Hepatocyte (in vitro differentiated cells): Measurements from ENCODE around the gene KCND2. TPM values are rescaled to one million over a fixed set of nuclear protein-coding genes. Genes with fewer than 3 reads are reported as not detected.

Experiments used
- DNase-seq: peaks from one replicate; pipeline ENCODE4 v3.0.0-alpha.2; 2016; ENCODE audit warnings: low spot score
- H2AFZ ChIP-seq: fragments of 200-600 bp; sonication (generic); 2 replicates; pipeline ENCODE4 v1.6.0; 2016; ENCODE audit warnings: antibody characterized with exemption, mild to moderate bottlenecking
- H3K27ac ChIP-seq: fragments of 200-600 bp; sonication (generic); 2 replicates; pipeline ENCODE4 v1.5.1; 2016; ENCODE audit warnings: mild to moderate bottlenecking
- H3K27me3 ChIP-seq: fragments of 200-600 bp; sonication (generic); 2 replicates; pipeline ENCODE4 v1.6.1; 2016
- H3K36me3 ChIP-seq: fragments of 200-600 bp; sonication (generic); replicated peaks from 2 replicates; pipeline ENCODE4 v1.5.1; 2016; ENCODE audit warnings: low read depth; ENCODE audit not compliant: insufficient read depth
- H3K4me1 ChIP-seq: fragments of 200-600 bp; sonication (generic); 2 replicates; pipeline ENCODE4 v1.5.1; 2016; ENCODE audit warnings: mild to moderate bottlenecking, moderate library complexity; ENCODE audit not compliant: insufficient read depth
- H3K4me2 ChIP-seq: fragments of 200-600 bp; sonication (generic); 2 replicates; pipeline ENCODE4 v1.6.0; 2016
- H3K4me3 ChIP-seq: fragments of 200-600 bp; sonication (generic); 2 replicates; pipeline ENCODE4 v1.5.1; 2016; ENCODE audit warnings: mild to moderate bottlenecking
- H3K79me2 ChIP-seq: fragments of 200-600 bp; sonication (generic); 2 replicates; pipeline ENCODE4 v1.6.0; 2017; ENCODE audit warnings: mild to moderate bottlenecking
- H3K9me2 ChIP-seq: fragments of 200-600 bp; sonication (generic); replicated peaks from 2 replicates; pipeline ENCODE4 v1.6.0; 2017; ENCODE audit warnings: mild to moderate bottlenecking; ENCODE audit not compliant: insufficient read depth
- H3K9me3 ChIP-seq: fragments of 200-600 bp; sonication (generic); 2 replicates; pipeline ENCODE4 v1.5.1; 2016; ENCODE audit warnings: low read depth, mild to moderate bottlenecking
- H4K20me1 ChIP-seq: fragments of 200-600 bp; sonication (generic); 2 replicates; pipeline ENCODE4 v1.6.0; 2016; ENCODE audit warnings: mild to moderate bottlenecking; ENCODE audit not compliant: insufficient read depth, poor library complexity, severe bottlenecking
- CTCF ChIP-seq: fragments of 200-600 bp; sonication (generic); IDR thresholded peaks from 2 replicates; pipeline ENCODE4 v1.5.1; 2016; ENCODE audit warnings: antibody characterized with exemption, mild to moderate bottlenecking; ENCODE audit not compliant: poor library complexity
- EZH2 ChIP-seq: fragments of 200-600 bp; sonication (generic); IDR thresholded peaks from 2 replicates; pipeline ENCODE4 v1.6.1; 2016; ENCODE audit warnings: antibody characterized with exemption, mild to moderate bottlenecking, borderline replicate concordance
- EZH2phosphoT487 ChIP-seq: fragments of 200-600 bp; sonication (generic); IDR thresholded peaks from one replicate; pipeline ENCODE4 v1.6.1; 2018; ENCODE audit warnings: antibody characterized with exemption, mild to moderate bottlenecking, low read depth, moderate library complexity; ENCODE audit not compliant: unreplicated experiment, severe bottlenecking
- WGBS: methylation state at CpG from one replicate; pipeline ENCODE4 v1.1.6; 2016; ENCODE audit warnings: low lambda C conversion rate; ENCODE audit errors: missing lambda C conversion rate; 5-methylcytosine and 5-hydroxymethylcytosine counted together
- polyA plus RNA-seq: library from polyadenylated mRNA; unstranded; fragments of >200 nt; fragmentation: Nextera tagmentation; extraction: Ambion mirVana; gene quantifications from 2 replicates; pipeline ENCODE4 v1.2.1, GENCODE V29; 2016
- total RNA-seq: library from RNA; depleted of rRNA; stranded (reverse); fragments of >200 nt; gene quantifications from 2 replicates; pipeline ENCODE4 v1.2.3, GENCODE V29; 2014

The KCND2 gene
- total and polyA plus RNA-seq, 2 experiments from 2014 or later, result 0.58 to 3.6 TPM

- no peak overlapping the region for H3K4me2 ChIP-seq
- no peaks in the 10 kb centered on the region for H3K4me1 ChIP-seq
- TF ChIP-seq CTCF, result no peak
- TF ChIP-seq EZH2phosphoT487, result no peak
- no peak for TF ChIP-seq EZH2
- no peaks in the 10 kb centered on the region for H3K36me3 ChIP-seq
- no peaks in the 10 kb centered on the region for H3K79me2 ChIP-seq
- no peaks in the 10 kb centered on the region for H3K9me2 ChIP-seq
- DNase-seq, result no peak
- no peak overlapping the region for H3K4me3 ChIP-seq
- 83% methylated on average over 3 of the region's 3 CpGs for WGBS
- H3K9me3 ChIP-seq, result no peaks in the 10 kb centered on the region
- H3K27me3 ChIP-seq, result no peaks in the 10 kb centered on the region
- H3K27ac ChIP-seq, result no peak overlapping the region
- no peaks in the 10 kb centered on the region for H4K20me1 ChIP-seq
- no peak overlapping the region for H2AFZ ChIP-seq
Observed at GRCh38 chr7:120714945-120715344, 442.0 kb downstream of the KCND2 start.

GRCh38 chr7:120716307-120716706 lies 443.3 kb downstream of the KCND2 start:
- TF ChIP-seq EZH2phosphoT487 (no peak), EZH2 (no peak), CTCF (no peak)
- H3K27ac ChIP-seq, result no peak overlapping the region
- WGBS, result 75% methylated on average over 2 of the region's 2 CpGs
- no peaks in the 10 kb centered on the region for H3K9me2 ChIP-seq
- no peaks in the 10 kb centered on the region for H3K4me1 ChIP-seq
- no peak overlapping the region for H3K4me3 ChIP-seq
- no peak for DNase-seq
- no peaks in the 10 kb centered on the region for H4K20me1 ChIP-seq
- H3K27me3 ChIP-seq, result no peaks in the 10 kb centered on the region
- no peak overlapping the region for H3K4me2 ChIP-seq
- no peaks in the 10 kb centered on the region for H3K36me3 ChIP-seq
- no peaks in the 10 kb centered on the region for H3K9me3 ChIP-seq
- H2AFZ ChIP-seq, result no peak overlapping the region
- no peaks in the 10 kb centered on the region for H3K79me2 ChIP-seq

DNA sequence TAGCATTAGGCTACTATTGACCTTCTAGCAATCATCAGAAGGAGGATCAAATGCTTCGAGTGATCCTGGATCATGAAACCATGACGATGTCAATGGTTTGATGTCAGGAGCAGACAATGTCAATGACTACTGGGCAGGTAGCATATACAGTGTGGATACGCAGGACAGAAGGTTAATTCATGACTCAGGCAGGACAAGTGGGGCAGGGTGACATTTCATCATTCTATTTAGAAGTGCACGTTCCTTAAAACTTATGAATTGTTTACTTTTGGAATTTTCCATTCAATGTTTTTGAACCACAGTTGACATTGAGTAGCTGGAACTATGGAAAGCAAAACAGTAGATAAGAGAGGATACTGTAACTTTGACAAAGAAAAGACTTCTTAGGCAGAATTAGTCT lies 444.2 kb downstream of the KCND2 start:
- Histone ChIP-seq H3K4me3 (no peak overlapping the region), H3K9me2 (no peaks in the 10 kb centered on the region), H2AFZ (no peak overlapping the region), H3K4me2 (no peak overlapping the region), H3K27ac (no peak overlapping the region), H3K9me3 (no peaks in the 10 kb centered on the region), H3K27me3 (no peaks in the 10 kb centered on the region), H3K79me2 (no peaks in the 10 kb centered on the region), H4K20me1 (no peaks in the 10 kb centered on the region), H3K36me3 (no peaks in the 10 kb centered on the region), H3K4me1 (no peaks in the 10 kb centered on the region)
- DNase-seq, result no peak
- TF ChIP-seq EZH2 (no peak), CTCF (no peak), EZH2phosphoT487 (no peak)
- 85% methylated on average over 4 of the region's 4 CpGs for WGBS

DNA sequence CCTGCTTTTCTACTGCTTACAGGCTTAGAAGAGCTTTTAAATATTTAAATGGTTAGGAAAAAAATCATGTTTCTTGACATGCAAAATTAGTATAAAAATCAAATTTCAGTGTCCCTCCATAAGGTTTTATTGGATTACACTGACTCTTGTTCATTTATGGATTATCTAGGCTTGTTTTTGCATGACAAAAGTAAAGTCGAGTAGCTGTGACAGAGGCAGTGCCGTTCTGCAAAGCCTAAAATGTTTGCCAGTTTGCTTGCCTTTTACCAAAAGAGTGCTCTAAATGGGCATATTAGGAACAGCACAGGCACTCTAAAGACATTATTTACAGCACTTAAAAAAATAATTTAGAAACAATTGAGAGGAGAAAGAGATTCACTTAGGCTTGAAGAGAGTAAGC lies 445.4 kb downstream of the KCND2 start:
- H3K4me3 ChIP-seq, result no peak overlapping the region
- H3K36me3 ChIP-seq, result no peaks in the 10 kb centered on the region
- H3K27ac ChIP-seq, result no peak overlapping the region
- H3K4me2 ChIP-seq, result no peak overlapping the region
- no peak overlapping the region for H2AFZ ChIP-seq
- H4K20me1 ChIP-seq, result no peaks in the 10 kb centered on the region
- DNase-seq, result no peak
- H3K9me2 ChIP-seq, result no peaks in the 10 kb centered on the region
- TF ChIP-seq EZH2phosphoT487 (no peak), CTCF (no peak), EZH2 (no peak)
- no peaks in the 10 kb centered on the region for H3K9me3 ChIP-seq
- 60% methylated on average over 2 of the region's 2 CpGs for WGBS
- no peaks in the 10 kb centered on the region for H3K79me2 ChIP-seq
- H3K27me3 ChIP-seq, result no peaks in the 10 kb centered on the region
- H3K4me1 ChIP-seq, result no peaks in the 10 kb centered on the region
